ENCODE data around the gene PRKRIP1.

DNA sequence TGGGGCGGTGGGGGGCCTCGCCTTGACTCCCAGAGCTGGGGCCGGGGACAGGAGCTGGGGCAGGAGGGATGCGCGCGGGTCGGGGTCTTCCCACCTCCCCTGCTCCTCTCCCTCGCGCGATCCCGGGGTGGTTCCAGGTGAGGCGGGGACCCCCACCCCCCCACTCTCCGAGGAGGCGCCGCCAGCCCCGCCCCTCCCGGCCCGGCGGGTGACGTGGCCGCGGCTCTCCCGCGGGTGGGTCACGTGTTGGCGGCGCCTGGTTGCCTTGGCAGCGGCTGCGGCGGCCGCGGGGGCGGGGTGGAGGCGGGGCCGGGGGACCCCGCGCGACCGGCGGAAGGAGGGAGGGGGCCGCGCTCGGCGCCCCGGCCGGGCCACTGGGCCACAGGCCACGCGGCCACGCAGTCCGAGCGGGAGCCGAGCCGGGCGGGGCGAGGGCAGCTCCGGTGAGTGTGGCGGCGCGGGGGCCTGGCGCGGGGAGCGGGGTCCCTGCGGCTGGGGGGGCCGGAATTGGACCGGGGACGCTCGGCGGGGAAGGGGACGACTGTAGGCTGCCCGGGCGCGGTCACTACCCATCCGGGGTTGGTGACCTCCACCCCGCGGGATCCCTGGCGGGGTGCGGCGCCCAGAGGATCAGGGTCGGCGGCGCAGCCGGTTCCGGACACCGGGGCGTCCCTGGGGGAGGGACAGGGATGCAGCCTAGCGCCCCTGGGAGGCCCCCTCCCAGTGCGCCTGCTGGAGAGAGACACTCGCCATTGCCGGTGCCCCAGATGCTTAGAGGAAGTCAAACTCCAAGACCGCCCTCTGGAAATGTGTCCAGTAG, 37.3 kb downstream of the PRKRIP1 start, which contains the start of gene ORAI2:
- no peak for TF ChIP-seq CTCF (conservative IDR thresholded peaks at IDR 0.05 in 1 of 2, IDR thresholded peaks at IDR 0.05 in 1 of 2; ENCODE audit: extremely low read depth in 1 of 2, insufficient read depth in 1 of 2, low read depth in 1 of 2, low read length in 2 of 2)
- TF ChIP-seq EZH2 (IDR thresholded peaks at IDR 0.05; ENCODE audit: borderline replicate concordance, low read length), result no peak
